Raji (cell line): ENCODE results near the gene IL20.

Experiments
- POLR2A ChIP-seq: IDR thresholded peaks from 2 replicates; pipeline ENCODE4 v1.6.1; 2011; ENCODE audit warnings: low read depth, low read length, control low read depth; ENCODE audit not compliant: insufficient read depth

Gene IL20

DNA sequence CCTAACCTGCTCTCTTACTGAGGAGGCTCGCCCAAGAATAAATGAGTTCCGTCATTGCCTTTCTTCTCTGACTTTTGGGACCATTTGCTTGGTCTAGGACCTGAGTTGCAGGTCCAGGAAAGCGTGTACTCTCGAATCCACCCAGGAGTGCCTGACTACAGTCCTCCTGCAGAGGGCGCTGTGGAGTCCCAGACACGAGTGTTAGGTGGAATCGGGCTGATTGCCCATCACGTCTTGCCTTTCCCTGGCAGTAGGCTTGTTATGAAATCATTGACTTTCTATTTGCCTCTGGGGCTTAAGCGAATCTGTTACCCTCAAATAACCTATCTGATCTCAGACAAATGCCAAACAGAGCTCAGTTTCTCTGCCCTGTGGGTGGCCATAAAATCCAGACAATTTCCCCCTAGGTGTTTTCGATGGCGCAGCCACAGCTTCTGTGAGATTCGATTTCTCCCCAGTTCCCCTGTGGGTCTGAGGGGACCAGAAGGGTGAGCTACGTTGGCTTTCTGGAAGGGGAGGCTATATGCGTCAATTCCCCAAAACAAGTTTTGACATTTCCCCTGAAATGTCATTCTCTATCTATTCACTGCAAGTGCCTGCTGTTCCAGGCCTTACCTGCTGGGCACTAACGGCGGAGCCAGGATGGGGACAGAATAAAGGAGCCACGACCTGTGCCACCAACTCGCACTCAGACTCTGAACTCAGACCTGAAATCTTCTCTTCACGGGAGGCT, at the start of gene IL20:
IL20 (plus strand) TSS at position 685 of the 733 bp plus-strand sequence. CDS start 230 bp downstream, outside the sequence.
- TF ChIP-seq POLR2A = no peak

DNA sequence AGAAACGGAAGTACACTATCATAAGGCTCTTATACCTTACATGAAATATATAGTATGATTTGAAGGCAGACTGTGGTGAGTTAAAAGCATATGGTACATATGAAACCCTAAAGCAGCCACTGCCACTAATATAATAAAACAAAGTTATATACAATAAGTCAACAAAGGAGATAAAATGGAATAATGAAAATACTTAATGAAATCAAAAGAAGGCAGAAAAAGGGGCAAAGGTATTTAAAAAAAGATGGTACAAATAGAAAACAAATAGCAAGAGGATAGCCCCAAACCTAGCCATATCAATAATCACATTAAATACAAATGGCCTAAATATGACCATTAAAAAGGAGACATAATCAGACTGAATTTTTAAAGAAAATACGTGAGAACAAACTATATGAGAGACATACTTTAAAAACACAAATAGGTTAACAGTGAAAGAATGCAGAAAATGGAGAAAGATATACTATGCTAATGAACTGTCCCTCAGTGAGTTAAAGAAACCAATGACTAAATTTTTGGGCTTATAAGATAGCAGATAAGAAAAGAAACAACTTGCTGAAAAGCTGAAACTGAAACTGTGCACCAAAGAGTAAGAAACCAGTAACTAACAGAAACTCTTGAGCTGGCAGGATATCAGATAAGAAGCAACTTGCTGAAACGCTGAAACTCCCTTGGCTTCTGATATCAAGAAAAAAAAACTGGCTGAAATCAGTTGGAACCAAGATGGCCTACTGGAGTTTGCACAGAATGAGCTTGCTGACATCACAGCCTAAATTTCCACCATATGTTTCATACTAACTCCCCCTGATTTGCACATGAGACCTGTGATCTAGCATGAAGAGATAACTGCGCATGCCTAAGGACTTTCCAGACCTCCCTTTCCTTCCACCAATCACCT, 48.8 kb upstream of the IL20 start:
- TF ChIP-seq POLR2A = no peak

DNA sequence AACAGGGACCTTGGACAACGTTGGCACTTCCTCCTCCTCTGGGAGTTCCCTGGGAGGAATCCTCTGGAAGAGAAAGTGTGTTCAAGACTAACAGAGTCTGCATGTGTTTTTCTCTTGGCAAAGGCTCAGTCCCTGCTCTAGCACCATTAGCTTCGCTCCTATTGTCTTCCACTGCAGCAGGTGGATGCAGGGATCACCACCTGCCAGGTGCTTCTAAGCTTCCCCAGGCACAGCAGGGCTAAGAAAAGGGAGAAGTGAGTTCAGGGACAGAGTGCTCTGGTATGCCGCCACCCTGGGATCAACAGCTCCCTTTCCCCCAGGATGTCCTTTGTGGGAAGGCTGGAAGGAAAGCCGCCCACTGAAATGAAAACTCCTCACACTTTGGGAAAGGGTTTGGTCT, 43.9 kb upstream of the IL20 start:
- TF ChIP-seq POLR2A = no peak

DNA sequence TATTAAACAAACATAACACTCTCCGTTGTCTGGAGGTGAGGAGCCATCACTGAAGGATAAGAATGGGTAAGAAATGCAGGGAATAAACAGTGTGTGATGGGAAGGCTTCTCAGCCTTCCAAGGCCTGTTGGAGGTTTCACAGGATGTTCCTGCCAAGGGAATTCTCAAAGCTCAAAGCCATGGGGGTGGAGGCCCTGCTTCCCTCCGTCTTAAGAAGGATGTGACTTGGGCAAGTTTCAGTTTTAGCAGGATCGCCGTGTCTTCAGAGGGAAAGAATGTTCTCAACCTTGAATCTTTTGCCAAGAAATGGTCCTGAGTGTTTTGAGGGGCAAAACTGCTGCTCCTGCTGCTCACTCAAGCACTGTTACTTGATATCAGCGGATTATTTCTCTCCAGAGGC, 41.7 kb upstream of the IL20 start:
- no peak for TF ChIP-seq POLR2A

- TF ChIP-seq POLR2A = no peak
Measured at GRCh38 chr1:206824331-206824730, 41.1 kb upstream of the IL20 start.

- no peak for TF ChIP-seq POLR2A
Measured at GRCh38 chr1:206826394-206826793, 39.0 kb upstream of the IL20 start.

DNA sequence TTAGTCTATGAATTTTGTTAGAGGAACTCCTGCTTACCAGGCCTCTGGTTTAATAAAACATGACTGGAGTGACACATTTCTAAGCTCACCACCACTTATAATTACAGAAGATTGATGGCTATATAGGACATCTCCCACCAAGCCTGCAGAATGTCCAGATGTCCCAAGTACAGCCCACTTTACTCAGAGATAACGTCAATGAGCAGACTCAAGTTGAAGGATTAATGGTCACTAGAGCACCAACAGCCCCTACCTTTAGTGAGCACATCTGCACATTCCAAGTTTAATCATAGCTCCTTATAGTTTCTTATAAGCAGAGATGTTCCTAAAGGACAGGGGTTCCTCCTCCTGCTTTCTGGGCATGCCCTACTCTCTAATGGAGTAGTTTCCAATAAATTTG, 37.4 kb upstream of the IL20 start:
- TF ChIP-seq POLR2A = no peak

- TF ChIP-seq POLR2A = no peak
Measured at GRCh38 chr1:206828765-206829164, 36.7 kb upstream of the IL20 start.

DNA sequence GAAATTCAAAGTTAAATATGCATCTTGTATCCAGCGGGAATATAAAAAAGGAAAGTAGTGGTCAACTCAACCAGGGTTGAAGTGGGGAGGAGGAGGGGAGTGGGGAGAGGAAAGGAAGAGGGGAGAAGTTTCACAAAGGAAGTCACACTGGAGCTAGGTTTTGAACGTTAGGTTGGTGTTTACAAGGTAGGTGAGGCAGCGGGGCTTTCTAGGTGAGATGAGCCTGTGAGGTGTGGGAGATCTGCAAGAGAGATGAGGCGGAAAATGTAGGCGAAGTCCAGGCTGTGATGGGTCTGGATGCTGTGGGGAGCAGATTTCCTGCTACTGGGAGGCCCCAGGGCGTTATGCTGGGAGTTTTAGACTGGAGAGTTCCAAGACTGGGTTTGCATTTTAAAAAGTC, 36.1 kb upstream of the IL20 start:
- TF ChIP-seq POLR2A = no peak

GRCh38 chr1:206829875-206830274, 35.5 kb upstream of the IL20 start:
- TF ChIP-seq POLR2A = no peak

GRCh38 chr1:206831650-206832049, 33.8 kb upstream of the IL20 start:
- no peak for TF ChIP-seq POLR2A

DNA sequence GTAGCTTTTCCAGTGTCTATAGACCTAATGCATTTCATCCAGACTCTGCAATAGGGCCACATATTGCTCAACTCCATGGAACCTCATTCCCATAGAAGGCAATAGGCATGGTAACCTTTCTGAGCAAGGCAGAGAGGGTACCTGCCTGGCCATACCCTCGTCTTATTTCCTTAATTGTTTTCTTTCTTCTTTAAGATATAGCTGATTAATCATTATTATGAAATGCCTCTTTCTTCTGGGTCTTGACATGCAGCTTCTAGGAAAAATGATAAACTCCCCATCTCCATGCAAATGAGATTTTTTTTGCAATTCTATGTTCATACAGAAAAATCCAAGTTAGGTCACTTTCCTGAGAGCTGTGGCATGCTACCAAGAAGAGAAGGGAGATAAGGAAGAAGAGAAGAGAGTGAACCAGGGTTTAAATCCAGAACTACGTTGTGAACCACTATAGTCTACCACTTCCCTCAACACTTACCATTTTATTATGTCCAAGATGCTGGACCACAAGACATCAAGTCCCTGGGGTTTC, 33.0 kb upstream of the IL20 start:
- no peak for TF ChIP-seq POLR2A

GRCh38 chr1:206833106-206833680, 32.2 kb upstream of the IL20 start:
- TF ChIP-seq POLR2A = no peak

DNA sequence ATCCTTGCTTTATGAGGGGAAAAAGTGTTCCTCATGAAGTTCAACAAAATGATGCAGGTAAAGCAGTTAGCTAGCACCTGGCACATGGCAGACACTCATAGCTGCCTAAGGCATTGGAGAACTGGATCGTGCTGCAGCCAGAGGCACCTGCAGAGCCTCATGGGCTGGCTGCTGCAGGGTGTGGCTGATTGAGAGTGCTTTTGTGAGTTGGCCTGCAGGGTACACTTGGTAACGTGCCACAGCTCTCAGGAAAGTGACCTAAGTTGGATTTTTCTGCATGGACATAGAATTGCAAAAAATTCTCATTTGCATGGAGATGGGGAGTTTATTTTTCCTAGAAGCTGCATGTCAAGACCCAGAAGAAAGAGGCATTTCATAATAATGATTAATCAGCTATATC, 31.6 kb upstream of the IL20 start:
- no peak for TF ChIP-seq POLR2A

GRCh38 chr1:206834217-206834616, 31.2 kb upstream of the IL20 start:
- TF ChIP-seq POLR2A = no peak
